GM21619 (cell line): ENCODE measurements around the gene DEFB127.
"Not testable (repeated sequence)": the region's sequence is repeated elsewhere in the genome, so short reads cannot be mapped to it uniquely, and the experiment has no call there.

Experiments used
- ATAC-seq: cut with Tn5 transposase; IDR thresholded peaks from one replicate; pipeline ENCODE4 v1.9.1; 2021; ENCODE audit not compliant: unreplicated experiment

The DEFB127 gene, protein sequence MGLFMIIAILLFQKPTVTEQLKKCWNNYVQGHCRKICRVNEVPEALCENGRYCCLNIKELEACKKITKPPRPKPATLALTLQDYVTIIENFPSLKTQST

DNA sequence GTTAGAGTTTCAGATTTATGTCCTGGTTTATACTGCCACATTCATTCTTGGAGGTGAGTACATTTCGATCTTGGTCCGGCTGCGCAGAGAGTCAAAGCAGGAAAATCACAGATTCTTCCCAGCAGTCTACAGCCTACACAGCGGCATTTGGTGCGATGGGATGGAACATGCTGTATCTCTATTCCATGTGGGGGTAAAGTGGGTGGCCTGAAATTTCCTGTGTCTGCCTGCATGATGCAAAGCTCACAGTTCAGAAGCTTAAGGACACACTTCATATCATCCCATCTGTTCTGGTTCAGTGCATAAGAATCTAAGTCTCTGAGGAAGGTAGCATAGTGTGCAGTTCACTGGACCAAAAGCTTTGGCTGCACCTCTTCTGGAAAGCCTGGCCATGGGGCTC is at the start of gene DEFB127:
Gene DEFB127, plus strand, starts transcription at position 301 of the 400 bp plus-strand sequence. Its CDS starts 91 bp downstream, at position 392.
- ATAC-seq = no peak

DNA sequence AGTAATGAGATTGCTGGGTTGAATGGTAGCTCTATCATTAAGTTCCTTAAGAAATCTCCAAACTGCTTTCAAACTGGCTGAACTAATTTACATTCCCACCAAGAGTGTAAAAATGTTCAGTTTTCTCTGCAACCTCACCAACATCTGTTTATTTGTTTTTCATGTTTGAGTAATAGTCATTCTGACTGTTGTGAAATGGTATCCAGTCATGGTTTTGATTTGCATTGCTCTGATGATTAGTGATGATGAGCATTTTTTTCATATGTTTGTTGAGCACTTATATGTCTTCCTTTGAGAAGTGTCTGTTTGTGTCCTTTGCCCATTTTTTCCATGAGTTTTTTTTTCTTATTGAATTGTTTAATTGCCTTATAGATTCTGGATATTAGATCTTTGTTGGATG is 44.9 kb upstream of the DEFB127 start:
- ATAC-seq = no peak

DNA sequence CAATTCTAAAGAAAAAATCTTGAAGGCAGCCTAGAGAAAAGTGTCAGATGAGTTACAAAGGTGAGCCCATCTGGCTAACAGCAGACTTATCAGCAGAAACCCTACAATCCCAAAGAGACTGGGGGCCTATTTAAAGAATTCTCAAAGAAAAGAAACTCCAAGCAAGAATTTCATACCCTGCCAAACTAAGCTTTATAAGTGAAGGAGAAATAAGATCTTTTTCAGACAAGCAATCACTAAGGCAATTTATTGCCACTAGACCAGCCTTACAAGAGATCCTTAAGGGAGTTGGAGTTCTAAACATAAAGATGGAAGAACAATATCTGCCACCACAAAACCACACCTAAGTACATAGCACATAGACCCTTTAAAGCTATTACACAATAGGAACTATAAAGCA is 39.7 kb upstream of the DEFB127 start:
- ATAC-seq = no peak

DNA sequence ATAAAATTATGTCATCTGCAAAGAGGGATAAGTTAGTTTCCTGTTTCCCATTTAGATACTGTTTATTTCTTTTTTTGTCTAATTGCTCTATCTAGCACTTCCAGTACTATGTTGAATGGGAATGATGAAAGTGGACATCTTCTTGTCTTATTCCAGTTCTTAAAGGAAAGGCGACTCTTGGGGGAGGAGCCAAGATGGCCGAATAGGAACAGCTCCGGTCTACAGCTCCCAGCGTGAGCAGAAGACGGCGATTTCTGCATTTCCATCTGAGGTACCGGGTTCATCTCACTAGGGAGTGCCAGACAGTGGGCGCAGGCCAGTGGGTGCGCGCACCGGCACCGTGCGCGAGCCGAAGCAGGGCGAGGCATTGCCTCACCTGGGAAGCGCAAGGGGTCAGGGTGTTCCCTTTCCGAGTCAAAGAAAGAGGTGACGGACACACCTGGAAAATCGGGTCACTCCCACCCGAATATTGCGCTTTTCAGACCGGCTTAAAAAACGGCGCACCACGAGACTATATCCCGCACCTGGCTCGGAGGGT is 27.4 kb upstream of the DEFB127 start:
- ATAC-seq = not testable (repeated sequence)

DNA sequence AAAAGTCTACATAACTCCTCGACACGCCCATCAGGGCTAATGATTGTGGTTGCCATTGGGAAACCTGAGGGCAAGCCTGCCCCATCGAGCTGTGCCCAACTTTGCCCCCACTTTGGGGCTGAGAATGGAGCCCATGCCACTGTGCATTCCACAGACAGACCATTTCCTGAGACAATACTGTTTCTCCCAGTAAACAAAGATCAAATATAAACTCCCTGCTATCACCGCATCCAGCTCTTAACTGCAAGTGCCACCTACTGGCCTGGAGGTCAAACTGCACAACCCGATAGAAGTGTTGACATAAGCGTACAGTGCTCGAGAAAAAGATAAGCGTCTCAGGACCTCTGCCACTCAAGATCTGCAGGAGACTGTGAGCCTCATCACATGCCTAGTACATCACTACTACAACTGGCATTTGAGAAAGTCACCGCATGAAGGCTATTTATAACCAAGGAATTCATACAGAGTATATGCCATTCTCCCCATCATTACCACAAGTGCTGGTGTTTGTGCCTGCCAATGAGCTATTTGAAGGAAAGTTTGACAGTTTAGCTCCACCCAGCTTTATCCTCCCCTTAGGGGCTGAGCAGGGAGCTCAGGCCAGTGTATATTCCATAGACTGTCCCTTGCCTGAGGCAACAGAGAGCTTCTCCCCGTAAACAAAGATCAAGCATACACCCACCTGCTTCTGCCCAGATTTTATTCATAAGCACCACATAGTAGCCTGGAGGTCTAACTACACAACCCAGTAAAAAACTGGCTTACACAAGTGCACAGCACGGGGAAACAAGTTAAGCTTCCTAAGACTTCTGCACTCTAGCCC is 19.4 kb upstream of the DEFB127 start:
- no peak for ATAC-seq

DNA sequence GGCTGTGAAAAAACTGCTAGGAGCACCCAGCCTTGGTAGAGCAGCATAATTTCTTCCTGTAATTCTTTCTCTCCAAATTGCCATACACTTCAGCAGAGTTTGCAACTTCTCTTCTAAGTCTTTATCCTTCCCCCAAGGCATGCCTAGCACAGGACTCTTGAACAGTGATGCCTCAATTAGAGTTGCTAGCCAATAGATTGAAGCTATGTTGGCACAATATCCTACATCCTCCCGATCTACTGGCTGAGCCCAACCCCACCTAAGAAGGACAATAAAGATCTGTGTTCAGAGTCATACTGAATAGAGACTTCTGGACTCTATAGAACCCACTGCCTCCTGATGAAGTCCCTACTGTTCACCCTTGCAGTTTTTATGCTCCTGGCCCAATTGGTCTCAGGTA is 15.0 kb upstream of the DEFB127 start, which contains the start of gene DEFB126:
Gene DEFB126, plus strand, starts transcription at position 301 of the 400 bp plus-strand sequence. Its CDS starts 39 bp downstream, at position 340.
- ATAC-seq = no peak

DNA sequence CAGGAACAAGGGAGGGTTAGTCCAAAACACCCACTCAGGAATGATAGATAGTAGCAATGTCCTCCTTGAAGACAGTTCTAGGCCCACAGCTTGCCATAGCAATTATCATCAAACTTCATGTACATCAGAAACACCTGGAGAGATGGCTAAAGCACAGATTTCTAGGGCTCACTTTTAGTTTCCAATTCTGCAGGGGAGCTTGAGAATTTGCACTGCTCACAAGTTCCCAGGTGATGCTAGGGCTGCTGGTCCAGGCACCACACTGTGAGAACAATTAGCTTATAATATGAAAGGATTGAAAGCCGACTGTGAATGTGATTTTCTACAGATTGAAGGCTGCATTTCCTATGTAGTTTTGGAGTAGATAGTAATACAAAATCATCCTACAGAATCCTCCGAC is 11.4 kb upstream of the DEFB127 start:
- no peak for ATAC-seq

DNA sequence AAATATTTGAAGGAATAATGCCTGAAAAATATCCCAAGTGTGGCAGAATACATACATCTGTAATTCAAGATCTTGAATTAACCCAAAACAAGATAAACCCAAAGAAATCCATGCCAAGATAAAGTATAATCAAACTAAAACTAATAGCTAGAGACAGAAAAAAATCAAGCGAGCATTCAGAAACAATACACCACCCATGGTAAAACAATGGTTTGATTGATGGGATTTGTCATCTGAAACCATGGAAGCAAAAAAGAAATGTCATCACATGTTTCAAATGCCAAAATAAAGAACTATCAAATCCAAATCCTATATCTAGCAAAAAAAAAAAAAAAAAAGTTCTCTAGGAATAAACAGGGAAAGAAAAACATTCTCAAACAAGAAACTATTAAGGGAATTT is 5.1 kb upstream of the DEFB127 start:
- ATAC-seq = no peak

DNA sequence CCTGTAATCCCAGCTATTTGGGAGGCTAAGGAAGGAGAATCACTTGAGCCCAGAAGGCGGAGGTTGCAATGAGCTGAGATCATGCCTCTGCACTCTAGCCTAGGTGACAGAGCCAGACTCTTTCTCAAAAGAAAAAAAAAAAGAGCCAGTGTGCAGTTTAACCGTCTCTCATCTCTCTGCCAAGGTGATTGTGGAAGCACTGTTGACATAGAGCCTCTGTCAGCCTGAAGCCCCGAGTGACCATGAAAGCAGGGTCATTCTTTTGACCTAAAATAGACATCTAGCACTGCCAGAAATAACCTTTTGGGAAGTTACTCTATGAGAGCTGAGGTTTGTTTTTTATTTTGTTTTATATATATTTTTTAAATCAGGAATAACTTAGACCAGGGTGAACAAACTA is 7.4 kb downstream of the DEFB127 start:
- ATAC-seq = no peak

DNA sequence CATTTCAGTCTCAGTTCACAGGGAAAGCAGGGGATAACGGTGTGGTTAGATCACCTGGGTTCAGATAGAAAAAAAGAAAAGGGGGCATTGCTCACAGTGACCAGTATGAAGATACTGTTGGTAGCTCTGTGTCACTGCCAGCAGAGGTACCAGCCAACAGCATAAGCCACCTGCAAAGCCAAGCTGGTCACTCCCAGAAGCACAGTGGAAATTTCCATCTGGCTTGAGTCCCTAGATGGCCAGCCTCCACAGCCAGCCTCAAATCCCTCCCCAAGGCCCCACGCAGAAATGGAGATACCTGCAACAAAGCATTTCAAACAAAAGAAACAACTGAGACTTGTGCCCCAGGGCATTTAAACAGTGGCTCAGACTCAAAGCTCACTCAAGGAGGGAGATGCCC is 11.6 kb downstream of the DEFB127 start:
- ATAC-seq = no peak

DNA sequence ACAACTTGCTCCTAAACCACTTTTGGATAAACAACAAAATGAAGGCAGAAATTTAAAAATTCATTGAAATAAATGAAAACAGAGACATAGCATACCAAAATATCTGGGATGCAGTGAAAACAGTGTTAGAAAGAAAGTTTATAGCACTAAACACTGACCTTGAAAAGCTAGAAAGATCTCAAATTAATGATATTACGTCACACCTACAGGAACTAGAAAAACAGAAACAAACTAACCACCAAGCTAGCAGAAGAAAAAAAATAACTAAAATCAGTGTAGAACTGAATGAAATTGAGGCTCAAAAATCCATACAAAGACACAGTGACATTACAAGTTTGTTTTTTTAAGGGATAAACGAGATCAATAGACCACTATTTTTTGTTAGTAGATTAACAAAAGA is 27.0 kb downstream of the DEFB127 start:
- no peak for ATAC-seq

DNA sequence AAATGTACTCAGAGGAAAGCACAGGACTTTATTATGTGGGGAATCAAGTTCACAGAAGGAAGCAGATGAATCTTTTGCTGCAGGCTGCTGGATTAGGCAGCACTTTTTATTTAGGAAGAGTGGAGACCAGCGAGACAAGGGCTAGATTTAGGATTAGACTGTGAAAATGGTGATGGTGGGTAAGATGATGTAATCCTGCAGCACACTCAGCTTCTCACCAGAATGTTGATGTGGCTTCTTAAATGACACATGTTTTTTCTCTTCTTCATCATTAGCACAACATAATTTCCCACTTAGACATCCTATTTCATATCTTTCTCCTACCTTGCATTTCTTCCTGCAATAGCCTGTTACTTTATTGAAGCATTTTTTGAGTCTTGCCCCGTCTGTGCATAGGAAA is 30.5 kb downstream of the DEFB127 start:
- no peak for ATAC-seq

DNA sequence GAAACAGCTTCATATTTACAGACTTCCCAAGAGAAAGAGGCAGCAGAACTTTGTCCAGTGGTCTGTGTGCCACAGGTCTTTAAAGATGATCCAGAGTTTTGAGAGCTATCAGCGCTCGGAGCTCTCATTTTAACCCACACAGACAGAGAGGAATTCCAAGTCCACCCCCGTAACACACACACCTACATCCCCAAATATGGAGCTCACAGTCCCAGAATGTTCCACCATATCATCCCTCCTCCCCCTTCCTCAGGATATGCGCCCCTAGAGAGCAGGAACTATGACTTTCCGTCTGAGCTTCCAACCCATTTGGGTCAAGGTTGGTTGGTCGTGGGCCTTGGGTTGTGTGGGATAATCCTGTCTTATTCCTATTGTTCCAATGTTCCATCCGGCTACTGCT is 32.4 kb downstream of the DEFB127 start, which contains the start of gene DEFB128:
Gene DEFB128, minus strand, starts transcription at position 101 of the 400 bp plus-strand sequence. Its CDS starts 88 bp downstream, at position 13.
- no peak for ATAC-seq

DNA sequence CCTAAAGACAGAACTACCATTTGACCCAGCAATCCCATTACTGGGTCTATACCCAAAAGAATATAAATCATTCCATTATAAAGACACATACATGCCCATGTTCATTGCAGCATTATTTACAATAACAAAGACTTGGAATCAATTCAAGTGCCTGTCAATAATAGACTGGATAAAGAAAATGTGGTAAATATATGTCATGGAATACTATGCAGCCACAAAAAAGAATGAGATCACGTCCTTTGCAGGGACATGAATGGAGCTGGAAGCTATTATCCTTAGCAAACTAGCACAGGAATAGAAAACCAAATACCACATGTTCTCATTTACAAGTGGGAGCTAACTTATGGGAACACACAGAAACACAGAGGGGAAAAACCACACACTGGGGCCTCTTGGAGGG is 41.0 kb downstream of the DEFB127 start:
- ATAC-seq = no peak

DNA sequence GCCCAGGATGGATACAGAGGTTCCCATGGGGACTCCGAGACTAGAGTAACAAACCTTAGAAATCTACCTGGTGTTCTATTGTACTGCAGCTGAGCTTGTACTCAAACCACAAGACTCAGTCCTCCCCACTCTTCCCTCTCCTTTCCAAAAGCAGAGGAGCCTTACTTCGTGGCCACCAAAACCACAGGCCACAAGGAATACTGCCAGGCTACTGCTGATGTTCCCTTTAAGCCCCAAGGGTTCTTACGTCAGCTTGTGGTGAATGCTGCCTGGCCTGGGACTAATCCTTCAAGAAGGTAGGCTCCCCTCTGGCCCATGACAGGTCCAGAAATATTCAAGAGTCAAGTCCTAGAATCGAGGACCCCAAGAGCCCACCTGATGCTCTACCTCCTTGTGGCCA is 42.7 kb downstream of the DEFB127 start:
- ATAC-seq = no peak

DNA sequence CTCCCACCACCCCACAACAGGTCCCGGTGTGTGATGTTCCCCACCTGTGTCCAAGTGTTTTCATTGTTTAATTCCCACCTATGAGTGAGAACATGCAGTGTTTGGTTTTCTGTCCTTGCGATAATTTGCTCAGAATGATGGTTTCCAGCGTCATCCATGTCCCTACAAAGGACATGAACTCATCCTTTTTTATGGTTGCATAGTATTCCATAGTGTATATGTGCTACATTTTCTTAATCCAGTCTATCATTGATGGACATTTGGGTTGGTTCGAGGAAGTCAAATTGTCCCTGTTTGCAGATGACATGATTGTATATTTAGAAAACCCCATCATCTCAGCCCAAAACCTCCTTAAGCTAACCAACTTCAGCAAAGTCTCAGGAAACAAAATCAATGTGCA is 46.4 kb downstream of the DEFB127 start:
- ATAC-seq = not testable (repeated sequence)
